ENCODE data around the gene ZBTB48. TPM values are rescaled to one million over a fixed set of nuclear protein-coding genes. Genes with fewer than 3 reads are reported as not detected.

Gene ZBTB48
- total RNA-seq, 1 donor from 2014 or later, result 19.9 TPM

DNA sequence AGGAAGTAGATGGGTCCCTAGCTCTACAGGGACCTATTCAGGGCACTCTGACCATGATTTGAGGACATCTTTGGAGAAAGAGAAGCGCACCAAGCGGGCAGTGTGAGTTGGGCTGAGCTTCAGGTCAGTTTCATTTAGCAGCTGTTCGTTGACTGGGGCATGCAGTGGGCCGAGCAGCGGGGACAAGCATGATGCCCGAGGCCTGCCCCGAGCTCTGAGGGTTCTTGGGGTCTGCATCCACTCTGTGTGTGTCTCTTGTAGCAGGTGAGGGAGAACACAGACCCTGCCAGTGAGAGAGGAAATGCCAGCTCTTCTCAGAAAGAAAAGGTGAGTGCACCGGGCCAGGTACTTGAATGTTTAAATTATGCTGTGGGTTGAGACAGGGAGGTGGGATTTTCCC is 50.2 kb downstream of the ZBTB48 start:
- no peaks in the 10 kb centered on the region for H3K9me3 Mint-ChIP-seq (ENCODE audit: low read depth)
- peaks cover 21% of the 10 kb centered on the region for H3K4me1 Mint-ChIP-seq (ENCODE audit: low read depth)
- no peak overlapping the region for H3K4me3 Mint-ChIP-seq (ENCODE audit: unreplicated experiment)
- TF ChIP-seq, protein P1, sequence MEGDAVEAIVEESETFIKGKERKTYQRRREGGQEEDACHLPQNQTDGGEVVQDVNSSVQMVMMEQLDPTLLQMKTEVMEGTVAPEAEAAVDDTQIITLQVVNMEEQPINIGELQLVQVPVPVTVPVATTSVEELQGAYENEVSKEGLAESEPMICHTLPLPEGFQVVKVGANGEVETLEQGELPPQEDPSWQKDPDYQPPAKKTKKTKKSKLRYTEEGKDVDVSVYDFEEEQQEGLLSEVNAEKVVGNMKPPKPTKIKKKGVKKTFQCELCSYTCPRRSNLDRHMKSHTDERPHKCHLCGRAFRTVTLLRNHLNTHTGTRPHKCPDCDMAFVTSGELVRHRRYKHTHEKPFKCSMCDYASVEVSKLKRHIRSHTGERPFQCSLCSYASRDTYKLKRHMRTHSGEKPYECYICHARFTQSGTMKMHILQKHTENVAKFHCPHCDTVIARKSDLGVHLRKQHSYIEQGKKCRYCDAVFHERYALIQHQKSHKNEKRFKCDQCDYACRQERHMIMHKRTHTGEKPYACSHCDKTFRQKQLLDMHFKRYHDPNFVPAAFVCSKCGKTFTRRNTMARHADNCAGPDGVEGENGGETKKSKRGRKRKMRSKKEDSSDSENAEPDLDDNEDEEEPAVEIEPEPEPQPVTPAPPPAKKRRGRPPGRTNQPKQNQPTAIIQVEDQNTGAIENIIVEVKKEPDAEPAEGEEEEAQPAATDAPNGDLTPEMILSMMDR (IDR thresholded peaks at IDR 0.05), result no peak
- DNase-seq (ENCODE audit: low spot score), result no peak
- H3K27ac Mint-ChIP-seq (ENCODE audit: unreplicated experiment), result no peak overlapping the region
- H3K36me3 Mint-ChIP-seq (ENCODE audit: low read depth), result peaks cover 22% of the 10 kb centered on the region
- no peaks in the 10 kb centered on the region for H3K27me3 Mint-ChIP-seq (ENCODE audit: low read depth)

DNA sequence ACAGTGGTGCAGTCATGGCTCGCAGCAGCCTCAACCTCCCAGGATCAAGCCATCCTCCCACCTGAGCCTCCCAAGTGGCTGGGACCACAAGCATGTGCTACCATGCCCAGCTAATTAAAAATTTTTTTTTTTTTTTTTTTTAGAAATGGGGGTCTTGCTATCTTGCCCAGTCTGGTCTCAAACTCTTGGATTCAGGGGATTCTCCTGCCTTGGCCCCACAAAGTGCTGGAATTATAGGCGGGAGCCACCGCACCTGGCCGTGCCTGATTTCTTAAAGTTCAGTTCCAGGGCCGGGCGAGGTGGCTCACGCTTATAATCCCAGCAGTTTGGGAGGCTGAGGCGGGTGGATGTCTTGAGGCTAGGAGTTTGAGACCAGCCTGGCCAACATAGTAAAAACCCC is 51.3 kb downstream of the ZBTB48 start:
- Mint-ChIP-seq H3K27me3 (ENCODE audit: low read depth) (no peaks in the 10 kb centered on the region), H3K9me3 (ENCODE audit: low read depth) (no peaks in the 10 kb centered on the region), H3K36me3 (ENCODE audit: low read depth) (peaks cover 22% of the 10 kb centered on the region), H3K4me1 (ENCODE audit: low read depth) (peaks cover 20% of the 10 kb centered on the region), H3K4me3 (ENCODE audit: unreplicated experiment) (no peak overlapping the region), H3K27ac (ENCODE audit: unreplicated experiment) (no peak overlapping the region)
- TF ChIP-seq, protein P1 (IDR thresholded peaks at IDR 0.05), result no peak
- no peak for DNase-seq (ENCODE audit: low spot score)

DNA sequence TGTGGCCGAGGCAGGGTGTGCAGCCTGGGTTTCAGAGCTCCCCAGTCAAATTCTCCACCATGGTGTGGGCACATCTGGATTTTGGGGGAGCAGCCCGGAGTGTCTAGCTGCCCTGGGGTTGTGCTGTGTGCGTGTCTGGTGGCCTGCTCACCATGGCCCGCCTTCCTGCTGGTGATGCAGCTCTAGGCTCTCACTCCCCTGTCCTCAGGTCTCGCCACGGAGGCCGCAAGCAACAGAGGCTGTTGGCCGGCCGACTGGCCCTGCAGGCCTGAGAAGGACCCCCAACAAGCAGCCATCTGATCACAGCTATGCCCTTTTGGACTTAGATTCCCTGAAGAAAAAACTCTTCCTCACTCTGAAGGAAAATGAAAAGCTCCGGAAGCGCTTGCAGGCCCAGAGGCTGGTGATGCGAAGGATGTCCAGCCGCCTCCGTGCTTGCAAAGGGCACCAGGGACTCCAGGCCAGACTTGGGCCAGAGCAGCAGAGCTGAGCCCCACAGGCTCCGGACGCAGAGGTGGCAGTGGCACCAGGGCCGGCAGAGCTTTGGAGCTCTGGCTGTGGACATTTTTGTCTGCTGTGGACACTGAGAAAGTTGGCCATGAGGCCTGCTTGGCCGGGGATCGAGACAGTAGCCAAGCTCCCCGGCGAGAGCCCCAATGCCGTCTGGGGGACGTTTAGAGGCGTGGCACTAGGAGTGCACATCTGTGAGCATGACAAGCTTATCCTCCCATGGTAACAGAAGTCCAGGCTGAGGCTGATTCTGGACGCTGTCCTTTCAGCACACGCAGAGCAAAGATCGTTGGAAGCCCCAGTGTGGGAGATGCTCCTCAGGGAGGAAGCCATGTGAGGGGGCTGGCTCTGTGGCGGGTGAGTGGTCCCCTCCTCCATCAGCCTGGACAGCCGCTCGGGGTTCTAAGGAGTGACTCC is 53.1 kb downstream of the ZBTB48 start:
- Mint-ChIP-seq H3K36me3 (ENCODE audit: low read depth) (peaks cover 23% of the 10 kb centered on the region), H3K4me1 (ENCODE audit: low read depth) (peaks cover 8% of the 10 kb centered on the region), H3K4me3 (ENCODE audit: unreplicated experiment) (no peak overlapping the region), H3K9me3 (ENCODE audit: low read depth) (no peaks in the 10 kb centered on the region), H3K27me3 (ENCODE audit: low read depth) (no peaks in the 10 kb centered on the region), H3K27ac (ENCODE audit: unreplicated experiment) (no peak overlapping the region)
- DNase-seq (ENCODE audit: low spot score), result no peak
- TF ChIP-seq, protein P1 (IDR thresholded peaks at IDR 0.05), result no peak

DNA sequence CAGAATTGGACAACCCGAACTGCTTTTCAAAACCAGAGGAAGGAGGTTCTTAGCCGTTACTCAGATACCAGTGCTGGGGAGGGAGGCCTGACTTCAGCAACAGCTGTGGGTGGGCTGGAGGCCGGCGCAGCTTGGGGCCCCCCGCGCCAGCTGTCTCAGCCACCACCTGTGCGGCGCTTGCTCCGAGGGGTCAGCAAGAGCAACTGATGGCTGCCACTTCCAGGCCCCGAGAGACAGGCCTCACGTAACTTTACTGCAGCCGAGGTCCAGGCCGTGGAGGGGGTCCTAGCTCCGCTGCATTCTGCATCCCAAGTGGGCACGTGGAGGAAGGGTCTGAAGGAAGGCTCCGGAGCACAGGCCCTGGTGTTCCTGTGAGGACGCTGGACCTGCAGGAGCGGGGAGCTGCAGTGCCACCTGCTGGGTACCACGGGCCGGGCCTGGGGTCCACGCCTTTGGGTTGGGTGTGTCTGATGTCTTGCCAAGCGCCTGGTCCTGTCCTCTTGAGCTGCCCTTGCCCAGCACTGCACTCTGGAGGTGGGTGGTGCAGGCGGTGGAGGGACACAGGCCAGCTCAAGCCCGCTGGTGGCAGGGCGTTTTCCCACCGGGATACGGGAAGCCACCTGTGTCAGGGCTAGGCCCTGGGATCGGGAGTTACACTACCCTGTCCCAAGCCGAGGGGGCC is 54.7 kb downstream of the ZBTB48 start:
- Mint-ChIP-seq H3K4me3 (ENCODE audit: unreplicated experiment) (no peak overlapping the region), H3K27me3 (ENCODE audit: low read depth) (no peaks in the 10 kb centered on the region), H3K27ac (ENCODE audit: unreplicated experiment) (no peak overlapping the region), H3K36me3 (ENCODE audit: low read depth) (peaks cover 22% of the 10 kb centered on the region), H3K4me1 (ENCODE audit: low read depth) (peaks cover 10% of the 10 kb centered on the region), H3K9me3 (ENCODE audit: low read depth) (no peaks in the 10 kb centered on the region)
- no peak for DNase-seq (ENCODE audit: low spot score)
- TF ChIP-seq, protein P1 (IDR thresholded peaks at IDR 0.05), result peak; percentile 72

DNA sequence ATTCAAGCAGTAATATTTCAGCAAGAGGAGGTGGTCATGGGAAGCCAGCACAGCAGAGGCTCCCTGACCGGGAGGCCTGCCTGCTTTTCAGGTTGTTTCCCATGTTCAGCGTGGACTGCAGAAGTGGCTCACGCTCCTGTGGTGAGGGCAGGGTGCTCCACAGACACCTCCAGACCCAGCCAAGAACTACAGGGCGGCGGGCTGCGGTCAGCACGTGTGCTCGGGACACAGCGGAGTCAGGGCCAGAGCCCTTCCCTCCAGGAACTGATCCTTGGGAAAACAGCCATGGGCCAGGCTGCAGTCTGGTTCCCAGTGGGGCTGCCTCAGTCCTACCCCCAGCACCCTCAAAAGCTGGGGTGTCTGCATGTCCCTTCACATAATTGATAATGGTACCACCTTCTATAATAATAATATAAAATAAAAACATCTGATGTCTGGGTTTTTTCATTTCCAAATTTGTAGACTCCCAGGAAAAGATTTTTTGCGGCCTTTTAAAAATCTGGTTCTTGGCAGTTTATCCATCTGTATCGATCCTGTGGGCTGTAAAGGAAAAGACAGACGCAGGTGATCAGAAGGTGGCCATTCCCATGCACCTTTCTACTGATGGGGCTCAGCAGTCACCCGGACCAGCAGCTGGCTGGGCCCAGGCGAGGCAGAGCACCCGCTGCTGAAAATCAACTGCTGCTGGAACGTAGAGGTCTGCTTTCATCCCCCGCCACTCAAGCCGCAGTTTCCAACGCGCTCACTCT is 55.5 kb downstream of the ZBTB48 start:
- TF ChIP-seq, protein P1 (IDR thresholded peaks at IDR 0.05), result no peak
- H3K9me3 Mint-ChIP-seq (ENCODE audit: low read depth), result no peaks in the 10 kb centered on the region
- H3K4me3 Mint-ChIP-seq (ENCODE audit: unreplicated experiment), result no peak overlapping the region
- DNase-seq (ENCODE audit: low spot score), result no peak
- no peak overlapping the region for H3K27ac Mint-ChIP-seq (ENCODE audit: unreplicated experiment)
- H3K36me3 Mint-ChIP-seq (ENCODE audit: low read depth), result peaks cover 21% of the 10 kb centered on the region
- H3K4me1 Mint-ChIP-seq (ENCODE audit: low read depth), result peaks cover 10% of the 10 kb centered on the region
- no peaks in the 10 kb centered on the region for H3K27me3 Mint-ChIP-seq (ENCODE audit: low read depth)
